HG03196 (cell line): Measurements from ENCODE around the gene TRIM64C.
"Not testable (repeated sequence)": the region's sequence is repeated elsewhere in the genome, so short reads cannot be mapped to it uniquely, and the experiment has no call there.

Experiments
- ATAC-seq: cut with Tn5 transposase; IDR thresholded peaks from one replicate; pipeline ENCODE4 v1.9.1; 2021; ENCODE audit not compliant: unreplicated experiment

The TRIM64C gene

GRCh38 chr11:49059012-49059411 lies at the start of gene TRIM64C:
Gene TRIM64C, minus strand, starts transcription at chr11:49059112. Its CDS starts 0 bp downstream, at chr11:49059112.
- ATAC-seq = not testable (repeated sequence)

GRCh38 chr11:49102356-49102755 lies 43.4 kb upstream of the TRIM64C start:
- ATAC-seq = not testable (repeated sequence)

- not testable (repeated sequence) for ATAC-seq
Observed at GRCh38 chr11:49069897-49070296, 11.0 kb upstream of the TRIM64C start.

GRCh38 chr11:49049821-49050220 lies 9.1 kb downstream of the TRIM64C start:
- ATAC-seq = not testable (repeated sequence)

GRCh38 chr11:49048229-49048628 lies 10.7 kb downstream of the TRIM64C start:
- not testable (repeated sequence) for ATAC-seq

GRCh38 chr11:49028523-49028922 lies 30.4 kb downstream of the TRIM64C start, which contains the start of gene TRIM49B:
Gene TRIM49B, plus strand, starts transcription at chr11:49028823. Its CDS starts 2,777 bp downstream, at chr11:49031600.
- not testable (repeated sequence) for ATAC-seq
